Testis (tissue), 3 donors: ENCODE results near the gene PPP1R17. TPM values are rescaled to one million over a fixed set of nuclear protein-coding genes. Genes with fewer than 3 reads are reported as not detected.
A peak's percentile ranks its signal among the peaks of the same experiment; 100 is the strongest.

Experiments
- DNase-seq: peaks from one replicate; pipeline ENCODE4 v3.0.0-alpha.2; 2019
- H3K27ac ChIP-seq, 2 donors: fragments of 200-600 bp; sonication (generic); one replicate each; pipeline ENCODE4 v1.5.1; 2019
- H3K27me3 ChIP-seq: fragments of 200-600 bp; sonication (generic); one replicate; pipeline ENCODE4 v1.5.1; 2019
- H3K36me3 ChIP-seq: fragments of 200-600 bp; sonication (generic); one replicate; pipeline ENCODE4 v1.5.1; 2017; ENCODE audit warnings: low read depth; ENCODE audit errors: missing control alignments
- H3K4me1 ChIP-seq: fragments of 200-600 bp; sonication (generic); one replicate; pipeline ENCODE4 v1.5.1; 2019
- H3K4me3 ChIP-seq, 2 donors: fragments of 200-600 bp; sonication (generic); one replicate each; pipeline ENCODE4 v1.5.1; 2017 to 2019
- H3K9me3 ChIP-seq: fragments of 200-600 bp; sonication (generic); one replicate; pipeline ENCODE4 v1.5.1; 2017
- CTCF ChIP-seq, 3 experiments: fragments of 450-650 bp in 2 of 3; fragments of 200-600 bp in 1 of 3; sonication (generic) in 1 of 3; IDR thresholded peaks; one replicate each; pipeline ENCODE4 v1.5.1; 2016 to 2019; ENCODE audit warnings: antibody characterized with exemption in 3 of 3, mild to moderate bottlenecking in 2 of 3, moderate library complexity in 1 of 3
- POLR2A ChIP-seq: fragments of 450-650 bp; IDR thresholded peaks from one replicate; pipeline ENCODE4 v1.6.1; 2017; ENCODE audit warnings: antibody characterized with exemption, mild to moderate bottlenecking, moderate library complexity
- WGBS, 2 donors: methylation state at CpG; one replicate each; pipeline ENCODE4 v1.1.5; 2018; 5-methylcytosine and 5-hydroxymethylcytosine counted together
- intact Hi-C: fragments of 100-400 bp; cut with DNase I; formaldehyde crosslinking; loops from one replicate; pipeline ENCODE4 v1.15.1; 2023; ENCODE audit warnings: low total_unique reads
- polyA plus RNA-seq: library from polyadenylated mRNA; stranded (reverse); fragments of 350-450 nt; fragmentation: Illumina TruSeq; extraction: RNeasy Lipid Tissue Mini Kit (QIAGEN cat#74804); gene quantifications from one replicate; pipeline ENCODE4 v1.2.3, GENCODE V29; 2014; ENCODE audit warnings: low read depth, low replicate concordance; ENCODE audit not compliant: insufficient read depth
- total RNA-seq, 2 donors: library from RNA; depleted of rRNA; stranded (reverse); fragments of >200 nt; gene quantifications; one replicate each; pipeline ENCODE4 v1.2.3, GENCODE V29; 2016

Gene PPP1R17
- total and polyA plus RNA-seq, 3 donors from 2014 or later, result 1.7 to 4.1 (median 2.4) TPM

GRCh38 chr7:31707089-31707488, 20.1 kb downstream of the PPP1R17 start:
- Histone ChIP-seq H3K27ac (no peak overlapping the region), H3K9me3 (no peaks in the 10 kb centered on the region), H3K4me1 (no peaks in the 10 kb centered on the region), H3K27me3 (no peaks in the 10 kb centered on the region), H3K4me3 (no peak overlapping the region), H3K36me3 (no peaks in the 10 kb centered on the region)
- 54 to 62% methylated on average over 5 of the region's 5 CpGs for WGBS, 2 donors
- TF ChIP-seq CTCF (IDR thresholded peaks at IDR 0.05) (no peak), POLR2A (no peak)
- intact Hi-C loops, result no loop called here
- DNase-seq, result no peak

GRCh38 chr7:31710171-31710570, 23.2 kb downstream of the PPP1R17 start:
- WGBS, 2 donors, result 55 to 81% methylated on average over 1 of the region's 1 CpG
- TF ChIP-seq CTCF (IDR thresholded peaks at IDR 0.05), result no peak
- TF ChIP-seq POLR2A, result no peak
- H3K27ac ChIP-seq, result no peak overlapping the region
- no peak overlapping the region for H3K4me3 ChIP-seq
- no peak for DNase-seq
- no peaks in the 10 kb centered on the region for H3K4me1 ChIP-seq
- intact Hi-C loops, result no loop called here
- H3K27me3 ChIP-seq, result no peaks in the 10 kb centered on the region
- no peaks in the 10 kb centered on the region for H3K36me3 ChIP-seq
- H3K9me3 ChIP-seq, result no peaks in the 10 kb centered on the region

- TF ChIP-seq POLR2A (no peak), CTCF (IDR thresholded peaks at IDR 0.05) (no peak)
- Histone ChIP-seq H3K27me3 (no peaks in the 10 kb centered on the region), H3K9me3 (no peaks in the 10 kb centered on the region), H3K36me3 (no peaks in the 10 kb centered on the region), H3K27ac (no peak overlapping the region), H3K4me1 (peaks cover 9% of the 10 kb centered on the region), H3K4me3 (no peak overlapping the region)
- no peak for DNase-seq
- intact Hi-C loops, result no loop called here
- WGBS, 2 donors, result 66 to 83% methylated on average over 1 of the region's 1 CpG
Observed at GRCh38 chr7:31716355-31716754, 29.3 kb downstream of the PPP1R17 start.

- H3K27me3 ChIP-seq, result no peaks in the 10 kb centered on the region
- 43 to 47% methylated on average over 8 of the region's 8 CpGs for WGBS, 2 donors
- DNase-seq, result peak; percentile 73
- intact Hi-C loops, result no loop called here
- TF ChIP-seq CTCF (IDR thresholded peaks at IDR 0.05), result no peak
- H3K9me3 ChIP-seq, result no peaks in the 10 kb centered on the region
- H3K27ac ChIP-seq, result peak overlapping the region in 1 of 2 donors; percentile 73
- H3K4me1 ChIP-seq, result peaks cover 11% of the 10 kb centered on the region
- no peak overlapping the region for H3K4me3 ChIP-seq
- no peaks in the 10 kb centered on the region for H3K36me3 ChIP-seq
Observed at GRCh38 chr7:31720366-31720765, 33.4 kb downstream of the PPP1R17 start.

GRCh38 chr7:31724696-31725095, 37.7 kb downstream of the PPP1R17 start:
- no peak for DNase-seq
- Histone ChIP-seq H3K9me3 (no peaks in the 10 kb centered on the region), H3K4me1 (peaks cover 8% of the 10 kb centered on the region), H3K4me3 (no peak overlapping the region), H3K27ac (no peak overlapping the region), H3K36me3 (no peaks in the 10 kb centered on the region), H3K27me3 (no peaks in the 10 kb centered on the region)
- intact Hi-C loops, result no loop called here
- 58 to 85% methylated on average over 3 of the region's 3 CpGs for whole genome bisulfite sequencing, 2 donors
- TF ChIP-seq POLR2A (no peak), CTCF (IDR thresholded peaks at IDR 0.05) (no peak)
